GM13976 (cell line): Measurements from ENCODE around the gene TRMT6.

Experiments
- DNase-seq: peaks from one replicate; pipeline ENCODE4 v3.0.0; 2012; ENCODE audit warnings: low spot score
- CTCF ChIP-seq: IDR thresholded peaks from 2 replicates; pipeline ENCODE4 v1.5.1; 2012; ENCODE audit warnings: borderline replicate concordance, mild to moderate bottlenecking; ENCODE audit not compliant: insufficient read depth; ENCODE audit errors: extremely low read depth, missing control alignments, control extremely low read depth
- in situ Hi-C: fragments of 300-500 bp; cut with MboI; formaldehyde crosslinking; loops from one replicate; pipeline ENCODE4 v1.12.0; 2022; ENCODE audit warnings: low sequenced_read_pairs, mixed read lengths, inconsistent platforms; ENCODE audit not compliant: unreplicated experiment

Gene TRMT6

GRCh38 chr20:5913166-5913565, 37.2 kb downstream of the TRMT6 start:
- DNase-seq = no peak
- in situ Hi-C loops = no loop called here
- no peak for TF ChIP-seq CTCF

- no peak for TF ChIP-seq CTCF
- in situ Hi-C loops = no loop called here
- DNase-seq = no peak
Measured at GRCh38 chr20:5910186-5910585, 40.1 kb downstream of the TRMT6 start.

- in situ Hi-C loops = no loop called here
Measured at GRCh38 chr20:5908981-5909380, 41.4 kb downstream of the TRMT6 start.

GRCh38 chr20:5900908-5901307, 49.4 kb downstream of the TRMT6 start:
- in situ Hi-C loops = no loop called here
- no peak for TF ChIP-seq CTCF
- no peak for DNase-seq

More at GRCh38 chr20:5908981-5909380, 41.4 kb downstream of the TRMT6 start:
- no peak for DNase-seq
- no peak for TF ChIP-seq CTCF

- in situ Hi-C loops = no loop called here
- no peak for TF ChIP-seq CTCF
- DNase-seq = no peak
Measured at GRCh38 chr20:5899444-5899843, 50.9 kb downstream of the TRMT6 start.

GRCh38 chr20:5895626-5896025, 54.7 kb downstream of the TRMT6 start:
- in situ Hi-C loops = no loop called here
- no peak for DNase-seq

More at GRCh38 chr20:5895626-5896025, 54.7 kb downstream of the TRMT6 start:
- TF ChIP-seq CTCF = no peak
